HEK293 (cell line): Measurements from ENCODE around the gene TMEM151B.
A peak's percentile ranks its signal among the peaks of the same experiment; 100 is the strongest.

ENCODE experiments used
- BCL11A ChIP-seq: fragments of 450-650 bp; formaldehyde crosslinking; IDR thresholded peaks from 2 replicates; pipeline ENCODE4 v1.5.1; 2016; ENCODE audit warnings: low read depth, missing biosample characterization, missing genetic modification characterization
- GFI1B ChIP-seq: fragments of 450-650 bp; formaldehyde crosslinking; IDR thresholded peaks from 2 replicates; pipeline ENCODE4 v1.5.1; 2016; ENCODE audit warnings: missing biosample characterization, missing genetic modification characterization
- GLI4 ChIP-seq: fragments of 450-650 bp; formaldehyde crosslinking; IDR thresholded peaks from 2 replicates; pipeline ENCODE4 v1.5.1; 2016; ENCODE audit warnings: missing biosample characterization, missing genetic modification characterization
- HOXD13 ChIP-seq: sonication (generic); formaldehyde crosslinking; IDR thresholded peaks from 2 replicates; pipeline ENCODE4 v1.8.0; 2022; ENCODE audit warnings: missing genetic modification reagents, borderline replicate concordance
- MZF1 ChIP-seq: fragments of 450-650 bp; formaldehyde crosslinking; IDR thresholded peaks from 2 replicates; pipeline ENCODE4 v1.5.1; 2017; ENCODE audit warnings: missing biosample characterization, missing genetic modification characterization, borderline replicate concordance
- ZNF140 ChIP-seq: fragments of 450-650 bp; formaldehyde crosslinking; IDR thresholded peaks from 2 replicates; pipeline ENCODE4 v1.5.1; 2016; ENCODE audit warnings: missing biosample characterization, missing genetic modification characterization
- ZNF169 ChIP-seq: fragments of 450-650 bp; formaldehyde crosslinking; IDR thresholded peaks from 2 replicates; pipeline ENCODE4 v1.5.1; 2016; ENCODE audit warnings: missing biosample characterization, missing genetic modification characterization
- ZNF184 ChIP-seq: fragments of 450-650 bp; IDR thresholded peaks from 2 replicates; pipeline ENCODE4 v1.5.1; 2018; ENCODE audit warnings: missing biosample characterization, mild to moderate bottlenecking, missing genetic modification characterization
- ZNF202 ChIP-seq: fragments of 450-650 bp; formaldehyde crosslinking; IDR thresholded peaks from 2 replicates; pipeline ENCODE4 v1.5.1; 2016; ENCODE audit warnings: missing biosample characterization, missing genetic modification characterization, borderline replicate concordance
- ZNF223 ChIP-seq: fragments of 450-650 bp; formaldehyde crosslinking; IDR thresholded peaks from 2 replicates; pipeline ENCODE4 v1.5.1; 2016; ENCODE audit warnings: missing biosample characterization, missing genetic modification characterization
- ZNF624 ChIP-seq: fragments of 450-650 bp; formaldehyde crosslinking; IDR thresholded peaks from 2 replicates; pipeline ENCODE4 v1.5.1; 2017; ENCODE audit warnings: missing biosample characterization, missing genetic modification characterization
- ZNF658 ChIP-seq: fragments of 450-650 bp; formaldehyde crosslinking; IDR thresholded peaks from 2 replicates; pipeline ENCODE4; 2016; ENCODE audit warnings: missing biosample characterization, missing genetic modification characterization
- ZNF701 ChIP-seq: fragments of 450-650 bp; formaldehyde crosslinking; IDR thresholded peaks from 2 replicates; pipeline ENCODE4 v1.5.1; 2016; ENCODE audit warnings: missing biosample characterization, missing genetic modification characterization
- ZNF707 ChIP-seq: fragments of 450-650 bp; formaldehyde crosslinking; IDR thresholded peaks from 2 replicates; pipeline ENCODE4 v1.5.1; 2016; ENCODE audit warnings: missing biosample characterization, missing genetic modification characterization
- ZNF791 ChIP-seq: fragments of 450-650 bp; formaldehyde crosslinking; IDR thresholded peaks from 2 replicates; pipeline ENCODE4 v1.5.1; 2016; ENCODE audit warnings: missing biosample characterization, missing genetic modification characterization
- ZNF792 ChIP-seq: fragments of 450-650 bp; formaldehyde crosslinking; IDR thresholded peaks from 2 replicates; pipeline ENCODE4 v1.5.1; 2016; ENCODE audit warnings: missing biosample characterization, missing genetic modification characterization
- TF ChIP-seq, protein P1 (sequence below): fragments of 450-650 bp; IDR thresholded peaks from 2 replicates; pipeline ENCODE4 v1.5.1; 2018; ENCODE audit warnings: missing biosample characterization, mild to moderate bottlenecking, missing genetic modification characterization
- TF ChIP-seq, protein P2 (sequence below): fragments of 450-650 bp; formaldehyde crosslinking; IDR thresholded peaks from 2 replicates; pipeline ENCODE4 v1.5.1; 2016; ENCODE audit warnings: missing biosample characterization, missing genetic modification characterization, low read depth
- TF ChIP-seq, protein P3 (sequence below): fragments of 450-650 bp; formaldehyde crosslinking; IDR thresholded peaks from 2 replicates; pipeline ENCODE4 v1.5.1; 2016; ENCODE audit warnings: missing biosample characterization, missing genetic modification characterization, low read depth
- TF ChIP-seq, protein P4 (sequence below): fragments of 450-650 bp; formaldehyde crosslinking; IDR thresholded peaks from 2 replicates; pipeline ENCODE4 v1.5.1; 2016; ENCODE audit warnings: missing biosample characterization, missing genetic modification characterization
- TF ChIP-seq, protein P5 (sequence below): fragments of 450-650 bp; formaldehyde crosslinking; IDR thresholded peaks from 2 replicates; pipeline ENCODE4 v1.5.1; 2016; ENCODE audit warnings: missing biosample characterization, missing genetic modification characterization
- TF ChIP-seq, protein P6 (sequence below): fragments of 450-650 bp; formaldehyde crosslinking; IDR thresholded peaks from 2 replicates; pipeline ENCODE4 v1.5.0; 2017; ENCODE audit warnings: missing biosample characterization, missing genetic modification characterization, borderline replicate concordance
- TF ChIP-seq, protein P7 (sequence below): IDR thresholded peaks from 2 replicates; pipeline ENCODE4 v1.6.1; 2011; ENCODE audit warnings: mild to moderate bottlenecking, low read depth, low read length, borderline replicate concordance
- TF ChIP-seq, protein P8 (sequence below): fragments of 450-650 bp; formaldehyde crosslinking; optimal IDR thresholded peaks from 2 replicates; pipeline ENCODE3; 2016; ENCODE audit warnings: missing biosample characterization, mild to moderate bottlenecking, missing genetic modification characterization

The TMEM151B gene

DNA sequence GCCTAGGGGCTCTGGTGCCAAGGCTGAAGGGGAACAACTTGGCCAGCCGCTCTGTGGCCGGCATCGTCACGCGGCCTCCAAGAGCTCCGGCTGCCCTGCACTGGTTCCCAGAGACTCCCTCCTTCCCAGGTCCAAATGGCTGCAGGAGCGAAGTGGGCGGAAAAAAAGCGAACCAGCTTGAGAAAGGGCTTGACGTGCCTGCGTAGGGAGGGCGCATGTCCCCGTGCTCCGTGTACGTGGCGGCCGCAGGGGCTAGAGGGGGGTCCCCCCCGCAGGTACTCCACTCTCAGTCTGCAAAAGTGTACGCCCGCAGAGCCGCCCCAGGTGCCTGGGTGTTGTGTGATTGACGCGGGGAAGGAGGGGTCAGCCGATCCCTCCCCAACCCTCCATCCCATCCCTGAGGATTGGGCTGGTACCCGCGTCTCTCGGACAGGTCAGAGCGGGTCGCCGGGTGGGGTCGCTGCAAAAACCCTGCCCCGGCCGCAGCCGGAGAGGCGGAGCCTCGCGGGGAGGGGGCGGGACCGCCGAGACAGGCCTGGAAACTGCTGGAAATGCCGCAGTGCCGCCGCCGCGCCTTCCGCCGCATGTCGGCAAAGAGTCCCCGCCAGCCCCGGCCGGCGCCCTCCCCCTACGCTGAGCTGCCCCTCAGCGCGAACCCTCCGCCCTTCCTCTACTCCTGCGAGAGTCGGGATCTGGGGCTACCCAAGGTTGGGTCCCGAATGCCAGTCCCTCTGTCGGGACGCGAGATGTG lies 24.2 kb upstream of the TMEM151B start (continued):
- TF ChIP-seq, protein P1, sequence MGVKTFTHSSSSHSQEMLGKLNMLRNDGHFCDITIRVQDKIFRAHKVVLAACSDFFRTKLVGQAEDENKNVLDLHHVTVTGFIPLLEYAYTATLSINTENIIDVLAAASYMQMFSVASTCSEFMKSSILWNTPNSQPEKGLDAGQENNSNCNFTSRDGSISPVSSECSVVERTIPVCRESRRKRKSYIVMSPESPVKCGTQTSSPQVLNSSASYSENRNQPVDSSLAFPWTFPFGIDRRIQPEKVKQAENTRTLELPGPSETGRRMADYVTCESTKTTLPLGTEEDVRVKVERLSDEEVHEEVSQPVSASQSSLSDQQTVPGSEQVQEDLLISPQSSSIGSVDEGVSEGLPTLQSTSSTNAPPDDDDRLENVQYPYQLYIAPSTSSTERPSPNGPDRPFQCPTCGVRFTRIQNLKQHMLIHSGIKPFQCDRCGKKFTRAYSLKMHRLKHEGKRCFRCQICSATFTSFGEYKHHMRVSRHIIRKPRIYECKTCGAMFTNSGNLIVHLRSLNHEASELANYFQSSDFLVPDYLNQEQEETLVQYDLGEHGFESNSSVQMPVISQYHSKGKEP (tag by site-specific recombination) = peak; percentile 73
- no peak for TF ChIP-seq ZNF184 (tag by site-specific recombination)
- TF ChIP-seq, protein P2, sequence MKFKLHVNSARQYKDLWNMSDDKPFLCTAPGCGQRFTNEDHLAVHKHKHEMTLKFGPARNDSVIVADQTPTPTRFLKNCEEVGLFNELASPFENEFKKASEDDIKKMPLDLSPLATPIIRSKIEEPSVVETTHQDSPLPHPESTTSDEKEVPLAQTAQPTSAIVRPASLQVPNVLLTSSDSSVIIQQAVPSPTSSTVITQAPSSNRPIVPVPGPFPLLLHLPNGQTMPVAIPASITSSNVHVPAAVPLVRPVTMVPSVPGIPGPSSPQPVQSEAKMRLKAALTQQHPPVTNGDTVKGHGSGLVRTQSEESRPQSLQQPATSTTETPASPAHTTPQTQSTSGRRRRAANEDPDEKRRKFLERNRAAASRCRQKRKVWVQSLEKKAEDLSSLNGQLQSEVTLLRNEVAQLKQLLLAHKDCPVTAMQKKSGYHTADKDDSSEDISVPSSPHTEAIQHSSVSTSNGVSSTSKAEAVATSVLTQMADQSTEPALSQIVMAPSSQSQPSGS = no peak
- no peak for TF ChIP-seq MZF1
- no peak for TF ChIP-seq GFI1B (tag by site-specific recombination)
- no peak for TF ChIP-seq ZNF707 (tag by site-specific recombination)
- TF ChIP-seq, protein P3, sequence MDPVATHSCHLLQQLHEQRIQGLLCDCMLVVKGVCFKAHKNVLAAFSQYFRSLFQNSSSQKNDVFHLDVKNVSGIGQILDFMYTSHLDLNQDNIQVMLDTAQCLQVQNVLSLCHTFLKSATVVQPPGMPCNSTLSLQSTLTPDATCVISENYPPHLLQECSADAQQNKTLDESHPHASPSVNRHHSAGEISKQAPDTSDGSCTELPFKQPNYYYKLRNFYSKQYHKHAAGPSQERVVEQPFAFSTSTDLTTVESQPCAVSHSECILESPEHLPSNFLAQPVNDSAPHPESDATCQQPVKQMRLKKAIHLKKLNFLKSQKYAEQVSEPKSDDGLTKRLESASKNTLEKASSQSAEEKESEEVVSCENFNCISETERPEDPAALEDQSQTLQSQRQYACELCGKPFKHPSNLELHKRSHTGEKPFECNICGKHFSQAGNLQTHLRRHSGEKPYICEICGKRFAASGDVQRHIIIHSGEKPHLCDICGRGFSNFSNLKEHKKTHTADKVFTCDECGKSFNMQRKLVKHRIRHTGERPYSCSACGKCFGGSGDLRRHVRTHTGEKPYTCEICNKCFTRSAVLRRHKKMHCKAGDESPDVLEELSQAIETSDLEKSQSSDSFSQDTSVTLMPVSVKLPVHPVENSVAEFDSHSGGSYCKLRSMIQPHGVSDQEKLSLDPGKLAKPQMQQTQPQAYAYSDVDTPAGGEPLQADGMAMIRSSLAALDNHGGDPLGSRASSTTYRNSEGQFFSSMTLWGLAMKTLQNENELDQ (tag by site-specific recombination) = no peak
- TF ChIP-seq, protein P4, sequence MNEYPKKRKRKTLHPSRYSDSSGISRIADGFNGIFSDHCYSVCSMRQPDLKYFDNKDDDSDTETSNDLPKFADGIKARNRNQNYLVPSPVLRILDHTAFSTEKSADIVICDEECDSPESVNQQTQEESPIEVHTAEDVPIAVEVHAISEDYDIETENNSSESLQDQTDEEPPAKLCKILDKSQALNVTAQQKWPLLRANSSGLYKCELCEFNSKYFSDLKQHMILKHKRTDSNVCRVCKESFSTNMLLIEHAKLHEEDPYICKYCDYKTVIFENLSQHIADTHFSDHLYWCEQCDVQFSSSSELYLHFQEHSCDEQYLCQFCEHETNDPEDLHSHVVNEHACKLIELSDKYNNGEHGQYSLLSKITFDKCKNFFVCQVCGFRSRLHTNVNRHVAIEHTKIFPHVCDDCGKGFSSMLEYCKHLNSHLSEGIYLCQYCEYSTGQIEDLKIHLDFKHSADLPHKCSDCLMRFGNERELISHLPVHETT (tag by site-specific recombination) = peak; percentile 44
- peak; percentile 89; the same call in 1 of the 2 replicates for TF ChIP-seq BCL11A (tag by site-specific recombination)
- TF ChIP-seq ZNF701 = no peak
- TF ChIP-seq, protein P5, sequence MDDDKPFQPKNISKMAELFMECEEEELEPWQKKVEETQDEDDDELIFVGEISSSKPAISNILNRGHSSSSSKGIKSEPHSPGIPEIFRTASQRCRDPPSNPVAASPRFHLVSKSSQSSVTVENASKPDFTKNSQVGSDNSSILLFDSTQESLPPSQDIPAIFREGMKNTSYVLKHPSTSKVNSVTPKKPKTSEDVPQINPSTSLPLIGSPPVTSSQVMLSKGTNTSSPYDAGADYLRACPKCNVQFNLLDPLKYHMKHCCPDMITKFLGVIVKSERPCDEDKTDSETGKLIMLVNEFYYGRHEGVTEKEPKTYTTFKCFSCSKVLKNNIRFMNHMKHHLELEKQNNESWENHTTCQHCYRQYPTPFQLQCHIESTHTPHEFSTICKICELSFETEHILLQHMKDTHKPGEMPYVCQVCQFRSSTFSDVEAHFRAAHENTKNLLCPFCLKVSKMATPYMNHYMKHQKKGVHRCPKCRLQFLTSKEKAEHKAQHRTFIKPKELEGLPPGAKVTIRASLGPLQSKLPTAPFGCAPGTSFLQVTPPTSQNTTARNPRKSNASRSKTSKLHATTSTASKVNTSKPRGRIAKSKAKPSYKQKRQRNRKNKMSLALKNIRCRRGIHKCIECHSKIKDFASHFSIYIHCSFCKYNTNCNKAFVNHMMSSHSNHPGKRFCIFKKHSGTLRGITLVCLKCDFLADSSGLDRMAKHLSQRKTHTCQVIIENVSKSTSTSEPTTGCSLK (tag by site-specific recombination) = no peak
- no peak for TF ChIP-seq HOXD13 (CRISPR knock-in tag)
- no peak for TF ChIP-seq ZNF223 (tag by site-specific recombination)
- TF ChIP-seq ZNF202 (tag by site-specific recombination) = no peak
- TF ChIP-seq, protein P6, sequence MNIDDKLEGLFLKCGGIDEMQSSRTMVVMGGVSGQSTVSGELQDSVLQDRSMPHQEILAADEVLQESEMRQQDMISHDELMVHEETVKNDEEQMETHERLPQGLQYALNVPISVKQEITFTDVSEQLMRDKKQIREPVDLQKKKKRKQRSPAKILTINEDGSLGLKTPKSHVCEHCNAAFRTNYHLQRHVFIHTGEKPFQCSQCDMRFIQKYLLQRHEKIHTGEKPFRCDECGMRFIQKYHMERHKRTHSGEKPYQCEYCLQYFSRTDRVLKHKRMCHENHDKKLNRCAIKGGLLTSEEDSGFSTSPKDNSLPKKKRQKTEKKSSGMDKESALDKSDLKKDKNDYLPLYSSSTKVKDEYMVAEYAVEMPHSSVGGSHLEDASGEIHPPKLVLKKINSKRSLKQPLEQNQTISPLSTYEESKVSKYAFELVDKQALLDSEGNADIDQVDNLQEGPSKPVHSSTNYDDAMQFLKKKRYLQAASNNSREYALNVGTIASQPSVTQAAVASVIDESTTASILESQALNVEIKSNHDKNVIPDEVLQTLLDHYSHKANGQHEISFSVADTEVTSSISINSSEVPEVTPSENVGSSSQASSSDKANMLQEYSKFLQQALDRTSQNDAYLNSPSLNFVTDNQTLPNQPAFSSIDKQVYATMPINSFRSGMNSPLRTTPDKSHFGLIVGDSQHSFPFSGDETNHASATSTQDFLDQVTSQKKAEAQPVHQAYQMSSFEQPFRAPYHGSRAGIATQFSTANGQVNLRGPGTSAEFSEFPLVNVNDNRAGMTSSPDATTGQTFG (tag by site-specific recombination) = peak; percentile 41; the same call in 1 of the 2 replicates
- no peak for TF ChIP-seq ZNF140 (tag by site-specific recombination)
- TF ChIP-seq, protein P7, sequence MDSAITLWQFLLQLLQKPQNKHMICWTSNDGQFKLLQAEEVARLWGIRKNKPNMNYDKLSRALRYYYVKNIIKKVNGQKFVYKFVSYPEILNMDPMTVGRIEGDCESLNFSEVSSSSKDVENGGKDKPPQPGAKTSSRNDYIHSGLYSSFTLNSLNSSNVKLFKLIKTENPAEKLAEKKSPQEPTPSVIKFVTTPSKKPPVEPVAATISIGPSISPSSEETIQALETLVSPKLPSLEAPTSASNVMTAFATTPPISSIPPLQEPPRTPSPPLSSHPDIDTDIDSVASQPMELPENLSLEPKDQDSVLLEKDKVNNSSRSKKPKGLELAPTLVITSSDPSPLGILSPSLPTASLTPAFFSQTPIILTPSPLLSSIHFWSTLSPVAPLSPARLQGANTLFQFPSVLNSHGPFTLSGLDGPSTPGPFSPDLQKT = no peak
- TF ChIP-seq, protein P8, sequence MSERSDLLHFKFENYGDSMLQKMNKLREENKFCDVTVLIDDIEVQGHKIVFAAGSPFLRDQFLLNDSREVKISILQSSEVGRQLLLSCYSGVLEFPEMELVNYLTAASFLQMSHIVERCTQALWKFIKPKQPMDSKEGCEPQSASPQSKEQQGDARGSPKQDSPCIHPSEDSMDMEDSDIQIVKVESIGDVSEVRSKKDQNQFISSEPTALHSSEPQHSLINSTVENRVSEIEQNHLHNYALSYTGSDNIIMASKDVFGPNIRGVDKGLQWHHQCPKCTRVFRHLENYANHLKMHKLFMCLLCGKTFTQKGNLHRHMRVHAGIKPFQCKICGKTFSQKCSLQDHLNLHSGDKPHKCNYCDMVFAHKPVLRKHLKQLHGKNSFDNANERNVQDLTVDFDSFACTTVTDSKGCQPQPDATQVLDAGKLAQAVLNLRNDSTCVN (tag by site-specific recombination) = peak; percentile 86
- TF ChIP-seq ZNF624 (tag by site-specific recombination) = no peak
- TF ChIP-seq ZNF658 = no peak
- TF ChIP-seq ZNF791 (tag by site-specific recombination) = no peak
- no peak for TF ChIP-seq ZNF792 (tag by site-specific recombination)
- no peak for TF ChIP-seq ZNF169 (tag by site-specific recombination)
- TF ChIP-seq GLI4 (tag by site-specific recombination) = peak; percentile 83
